WTC11 (cell line): Measurements from ENCODE around the gene RPH3AL. TPM values are rescaled to one million over a fixed set of nuclear protein-coding genes. Genes with fewer than 3 reads are reported as not detected.

Source experiments
- ATAC-seq: fragments of 200-7000 bp; cut with Tn5 transposase; 2 replicates; pipeline ENCODE4 v1.10.0; 2021; ENCODE audit warnings: mild to moderate bottlenecking, moderate library complexity
- CTCF ChIA-PET: fragments of 300-600 bp; sonication (Branson Sonifier 250); formaldehyde crosslinking; loops from one replicate; lab custom pipeline; 2021; ENCODE audit warnings: antibody characterized with exemption; lab: Charles Lee
- POLR2A ChIA-PET: fragments of 350-600 bp; sonication (Branson Sonifier 250); formaldehyde crosslinking; loops from one replicate; lab custom pipeline; 2021; ENCODE audit warnings: antibody characterized with exemption; lab: Charles Lee
- DNase-seq: peaks from one replicate; pipeline ENCODE4 v3.0.0; 2021; ENCODE audit warnings: low spot score
- H3K27ac Mint-ChIP-seq: 2 replicates; pipeline ENCODE4 v1.8.0; 2021; ENCODE audit warnings: mixed read lengths
- H3K27me3 Mint-ChIP-seq: 2 replicates; pipeline ENCODE4 v1.8.0; 2021; ENCODE audit warnings: low read depth, mild to moderate bottlenecking, moderate library complexity, mixed read lengths
- H3K36me3 Mint-ChIP-seq: 2 replicates; pipeline ENCODE4 v1.8.0; 2021; ENCODE audit warnings: mixed read lengths
- H3K4me1 Mint-ChIP-seq: 2 replicates; pipeline ENCODE4 v1.8.0; 2022; ENCODE audit warnings: mixed read lengths
- H3K4me3 Mint-ChIP-seq: 2 replicates; pipeline ENCODE4 v1.8.0; 2021; ENCODE audit warnings: mild to moderate bottlenecking, moderate library complexity, mixed read lengths
- H3K9me3 Mint-ChIP-seq: 2 replicates; pipeline ENCODE4 v1.8.0; 2021; ENCODE audit warnings: mixed read lengths
- ARID4B ChIP-seq: sonication (generic); formaldehyde crosslinking; IDR thresholded peaks from 2 replicates; pipeline ENCODE4 v1.8.0; 2023; ENCODE audit warnings: missing genetic modification reagents, mild to moderate bottlenecking, borderline replicate concordance
- ATF1 ChIP-seq: sonication (generic); formaldehyde crosslinking; IDR thresholded peaks from 2 replicates; pipeline ENCODE4 v1.8.1; 2023; ENCODE audit warnings: mild to moderate bottlenecking, moderate library complexity, missing genetic modification reagents
- CBFB ChIP-seq: sonication (generic); formaldehyde crosslinking; IDR thresholded peaks from 2 replicates; pipeline ENCODE4 v1.8.1; 2022; ENCODE audit warnings: mild to moderate bottlenecking, low read depth, missing genetic modification reagents
- CREB1 ChIP-seq: sonication (generic); formaldehyde crosslinking; IDR thresholded peaks from 2 replicates; pipeline ENCODE4 v1.8.0; 2023; ENCODE audit warnings: mild to moderate bottlenecking, missing genetic modification reagents
- CREM ChIP-seq: sonication (generic); formaldehyde crosslinking; IDR thresholded peaks from 2 replicates; pipeline ENCODE4 v1.8.1; 2022; ENCODE audit warnings: mild to moderate bottlenecking, missing genetic modification reagents, moderate library complexity
- E2F5 ChIP-seq: sonication (generic); formaldehyde crosslinking; IDR thresholded peaks from 2 replicates; pipeline ENCODE4 v1.8.1; 2022; ENCODE audit warnings: mild to moderate bottlenecking, moderate library complexity, missing genetic modification reagents
- EMX1 ChIP-seq: fragments of 250-450 bp; sonication (Bioruptor Pico); IDR thresholded peaks from 2 replicates; pipeline ENCODE4 v1.8.0; 2021; ENCODE audit warnings: mild to moderate bottlenecking
- FOXK1 ChIP-seq: sonication (generic); formaldehyde crosslinking; IDR thresholded peaks from 2 replicates; pipeline ENCODE4 v1.8.0; 2022; ENCODE audit warnings: mild to moderate bottlenecking, moderate library complexity, missing genetic modification reagents
- FOXP1 ChIP-seq: sonication (generic); formaldehyde crosslinking; IDR thresholded peaks from 2 replicates; pipeline ENCODE4 v1.8.0; 2022; ENCODE audit warnings: missing genetic modification reagents, mild to moderate bottlenecking, moderate library complexity, borderline replicate concordance
- GABPB1 ChIP-seq: sonication (generic); formaldehyde crosslinking; IDR thresholded peaks from 2 replicates; pipeline ENCODE4 v1.8.1; 2023; ENCODE audit warnings: mild to moderate bottlenecking, missing genetic modification reagents
- HMGA2 ChIP-seq: fragments of 250-450 bp; sonication (Bioruptor Pico); IDR thresholded peaks from 2 replicates; pipeline ENCODE4 v1.4.0; 2021; ENCODE audit warnings: mild to moderate bottlenecking, moderate library complexity
- KAT7 ChIP-seq: sonication (generic); formaldehyde crosslinking; IDR thresholded peaks from 2 replicates; pipeline ENCODE4 v1.8.1; 2023; ENCODE audit warnings: missing genetic modification reagents, mild to moderate bottlenecking, borderline replicate concordance
- NR2C2 ChIP-seq: sonication (generic); formaldehyde crosslinking; IDR thresholded peaks from 2 replicates; pipeline ENCODE4 v1.8.0; 2022; ENCODE audit warnings: mild to moderate bottlenecking, missing genetic modification reagents
- NR3C1 ChIP-seq: sonication (generic); formaldehyde crosslinking; conservative IDR thresholded peaks from 2 replicates; pipeline ENCODE4 v1.8.1; 2023; ENCODE audit warnings: low read depth, mild to moderate bottlenecking, missing genetic modification reagents
- OVOL2 ChIP-seq: fragments of 250-450 bp; sonication (Bioruptor Pico); IDR thresholded peaks from 2 replicates; pipeline ENCODE4 v1.9.0; 2021; ENCODE audit warnings: mild to moderate bottlenecking, borderline replicate concordance
- SOX15 ChIP-seq: fragments of 250-450 bp; sonication (Bioruptor Pico); IDR thresholded peaks from 2 replicates; pipeline ENCODE4 v1.9.0; 2021; ENCODE audit warnings: mild to moderate bottlenecking
- TCF7 ChIP-seq: sonication (generic); formaldehyde crosslinking; IDR thresholded peaks from 2 replicates; pipeline ENCODE4 v1.8.0; 2022; ENCODE audit warnings: mild to moderate bottlenecking, low read depth, missing genetic modification reagents, moderate library complexity
- ZNF219 ChIP-seq: sonication (generic); formaldehyde crosslinking; IDR thresholded peaks from 2 replicates; pipeline ENCODE4 v1.8.0; 2023; ENCODE audit warnings: missing genetic modification reagents, mild to moderate bottlenecking, borderline replicate concordance
- total RNA-seq: library from RNA; stranded (reverse); gene quantifications from 3 replicates; pipeline ENCODE4 v1.2.3, GENCODE V29; 2021
- TF ChIP-seq, protein P1 (sequence below): fragments of 250-450 bp; sonication (Bioruptor Pico); IDR thresholded peaks from 2 replicates; pipeline ENCODE4 v1.9.0; 2021; ENCODE audit warnings: mild to moderate bottlenecking, borderline replicate concordance
- TF ChIP-seq, protein P2 (sequence below): sonication (generic); formaldehyde crosslinking; IDR thresholded peaks from 2 replicates; pipeline ENCODE4 v1.8.0; 2022; ENCODE audit warnings: missing genetic modification reagents
- TF ChIP-seq, protein P3 (sequence below): sonication (generic); formaldehyde crosslinking; IDR thresholded peaks from 2 replicates; pipeline ENCODE4 v1.8.1; 2022; ENCODE audit warnings: low read depth, missing genetic modification reagents, borderline replicate concordance

Gene RPH3AL
- total RNA-seq, 1 experiment from 2014 or later, result 2.0 TPM

DNA sequence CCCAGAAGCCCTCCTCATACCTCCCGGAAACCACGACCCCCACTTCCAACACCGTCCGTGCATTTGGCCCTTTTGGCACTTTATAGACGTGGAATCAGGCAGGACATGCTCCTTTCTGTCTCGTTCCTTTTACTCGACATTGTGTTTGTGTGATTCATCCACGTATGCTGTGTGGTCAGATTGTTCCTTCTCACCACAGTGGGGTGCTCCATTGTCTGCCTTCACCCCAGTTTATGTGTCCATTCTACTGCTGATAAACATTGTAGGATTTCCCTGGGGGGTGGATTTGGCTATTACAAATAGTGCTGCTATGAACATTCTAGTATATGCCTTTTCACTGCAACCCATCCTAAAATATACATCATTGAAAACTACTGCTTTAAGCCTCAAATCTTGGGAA lies 28.9 kb upstream of the RPH3AL start (continued):
- TF ChIP-seq, protein P1, sequence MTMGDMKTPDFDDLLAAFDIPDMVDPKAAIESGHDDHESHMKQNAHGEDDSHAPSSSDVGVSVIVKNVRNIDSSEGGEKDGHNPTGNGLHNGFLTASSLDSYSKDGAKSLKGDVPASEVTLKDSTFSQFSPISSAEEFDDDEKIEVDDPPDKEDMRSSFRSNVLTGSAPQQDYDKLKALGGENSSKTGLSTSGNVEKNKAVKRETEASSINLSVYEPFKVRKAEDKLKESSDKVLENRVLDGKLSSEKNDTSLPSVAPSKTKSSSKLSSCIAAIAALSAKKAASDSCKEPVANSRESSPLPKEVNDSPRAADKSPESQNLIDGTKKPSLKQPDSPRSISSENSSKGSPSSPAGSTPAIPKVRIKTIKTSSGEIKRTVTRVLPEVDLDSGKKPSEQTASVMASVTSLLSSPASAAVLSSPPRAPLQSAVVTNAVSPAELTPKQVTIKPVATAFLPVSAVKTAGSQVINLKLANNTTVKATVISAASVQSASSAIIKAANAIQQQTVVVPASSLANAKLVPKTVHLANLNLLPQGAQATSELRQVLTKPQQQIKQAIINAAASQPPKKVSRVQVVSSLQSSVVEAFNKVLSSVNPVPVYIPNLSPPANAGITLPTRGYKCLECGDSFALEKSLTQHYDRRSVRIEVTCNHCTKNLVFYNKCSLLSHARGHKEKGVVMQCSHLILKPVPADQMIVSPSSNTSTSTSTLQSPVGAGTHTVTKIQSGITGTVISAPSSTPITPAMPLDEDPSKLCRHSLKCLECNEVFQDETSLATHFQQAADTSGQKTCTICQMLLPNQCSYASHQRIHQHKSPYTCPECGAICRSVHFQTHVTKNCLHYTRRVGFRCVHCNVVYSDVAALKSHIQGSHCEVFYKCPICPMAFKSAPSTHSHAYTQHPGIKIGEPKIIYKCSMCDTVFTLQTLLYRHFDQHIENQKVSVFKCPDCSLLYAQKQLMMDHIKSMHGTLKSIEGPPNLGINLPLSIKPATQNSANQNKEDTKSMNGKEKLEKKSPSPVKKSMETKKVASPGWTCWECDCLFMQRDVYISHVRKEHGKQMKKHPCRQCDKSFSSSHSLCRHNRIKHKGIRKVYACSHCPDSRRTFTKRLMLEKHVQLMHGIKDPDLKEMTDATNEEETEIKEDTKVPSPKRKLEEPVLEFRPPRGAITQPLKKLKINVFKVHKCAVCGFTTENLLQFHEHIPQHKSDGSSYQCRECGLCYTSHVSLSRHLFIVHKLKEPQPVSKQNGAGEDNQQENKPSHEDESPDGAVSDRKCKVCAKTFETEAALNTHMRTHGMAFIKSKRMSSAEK, result no peak
- TF ChIP-seq SOX15 (CRISPR knock-in tag) (no peak), ARID4B (CRISPR knock-in tag) (no peak), FOXP1 (CRISPR knock-in tag) (no peak), GABPB1 (CRISPR knock-in tag) (no peak)

- DNase-seq (no peak), ATAC-seq (no peak)
- H3K36me3 Mint-ChIP-seq, result peaks cover 5% of the 10 kb centered on the region
- peaks cover 33% of the 10 kb centered on the region for H3K4me1 Mint-ChIP-seq
- H3K9me3 Mint-ChIP-seq, result peaks cover 5% of the 10 kb centered on the region
- no peak overlapping the region for H3K4me3 Mint-ChIP-seq
- peaks cover 33% of the 10 kb centered on the region for H3K27me3 Mint-ChIP-seq
- CTCF ChIA-PET, result no interaction called here
- H3K27ac Mint-ChIP-seq, result no peak overlapping the region
- POLR2A ChIA-PET, result no interaction called here
- TF ChIP-seq FOXK1 (CRISPR knock-in tag), result no peak
- no peak for TF ChIP-seq TCF7 (CRISPR knock-in tag)
- no peak for TF ChIP-seq CREM
- TF ChIP-seq NR2C2 (CRISPR knock-in tag), result no peak
- TF ChIP-seq ATF1 (CRISPR knock-in tag), result no peak
- TF ChIP-seq CBFB (CRISPR knock-in tag), result no peak
- TF ChIP-seq, protein P2, sequence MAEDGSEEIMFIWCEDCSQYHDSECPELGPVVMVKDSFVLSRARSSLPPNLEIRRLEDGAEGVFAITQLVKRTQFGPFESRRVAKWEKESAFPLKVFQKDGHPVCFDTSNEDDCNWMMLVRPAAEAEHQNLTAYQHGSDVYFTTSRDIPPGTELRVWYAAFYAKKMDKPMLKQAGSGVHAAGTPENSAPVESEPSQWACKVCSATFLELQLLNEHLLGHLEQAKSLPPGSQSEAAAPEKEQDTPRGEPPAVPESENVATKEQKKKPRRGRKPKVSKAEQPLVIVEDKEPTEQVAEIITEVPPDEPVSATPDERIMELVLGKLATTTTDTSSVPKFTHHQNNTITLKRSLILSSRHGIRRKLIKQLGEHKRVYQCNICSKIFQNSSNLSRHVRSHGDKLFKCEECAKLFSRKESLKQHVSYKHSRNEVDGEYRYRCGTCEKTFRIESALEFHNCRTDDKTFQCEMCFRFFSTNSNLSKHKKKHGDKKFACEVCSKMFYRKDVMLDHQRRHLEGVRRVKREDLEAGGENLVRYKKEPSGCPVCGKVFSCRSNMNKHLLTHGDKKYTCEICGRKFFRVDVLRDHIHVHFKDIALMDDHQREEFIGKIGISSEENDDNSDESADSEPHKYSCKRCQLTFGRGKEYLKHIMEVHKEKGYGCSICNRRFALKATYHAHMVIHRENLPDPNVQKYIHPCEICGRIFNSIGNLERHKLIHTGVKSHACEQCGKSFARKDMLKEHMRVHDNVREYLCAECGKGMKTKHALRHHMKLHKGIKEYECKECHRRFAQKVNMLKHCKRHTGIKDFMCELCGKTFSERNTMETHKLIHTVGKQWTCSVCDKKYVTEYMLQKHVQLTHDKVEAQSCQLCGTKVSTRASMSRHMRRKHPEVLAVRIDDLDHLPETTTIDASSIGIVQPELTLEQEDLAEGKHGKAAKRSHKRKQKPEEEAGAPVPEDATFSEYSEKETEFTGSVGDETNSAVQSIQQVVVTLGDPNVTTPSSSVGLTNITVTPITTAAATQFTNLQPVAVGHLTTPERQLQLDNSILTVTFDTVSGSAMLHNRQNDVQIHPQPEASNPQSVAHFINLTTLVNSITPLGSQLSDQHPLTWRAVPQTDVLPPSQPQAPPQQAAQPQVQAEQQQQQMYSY, result no peak
- no peak for TF ChIP-seq OVOL2
- no peak for TF ChIP-seq EMX1 (CRISPR knock-in tag)
- TF ChIP-seq NR3C1 (CRISPR knock-in tag), result no peak
- TF ChIP-seq, protein P3, sequence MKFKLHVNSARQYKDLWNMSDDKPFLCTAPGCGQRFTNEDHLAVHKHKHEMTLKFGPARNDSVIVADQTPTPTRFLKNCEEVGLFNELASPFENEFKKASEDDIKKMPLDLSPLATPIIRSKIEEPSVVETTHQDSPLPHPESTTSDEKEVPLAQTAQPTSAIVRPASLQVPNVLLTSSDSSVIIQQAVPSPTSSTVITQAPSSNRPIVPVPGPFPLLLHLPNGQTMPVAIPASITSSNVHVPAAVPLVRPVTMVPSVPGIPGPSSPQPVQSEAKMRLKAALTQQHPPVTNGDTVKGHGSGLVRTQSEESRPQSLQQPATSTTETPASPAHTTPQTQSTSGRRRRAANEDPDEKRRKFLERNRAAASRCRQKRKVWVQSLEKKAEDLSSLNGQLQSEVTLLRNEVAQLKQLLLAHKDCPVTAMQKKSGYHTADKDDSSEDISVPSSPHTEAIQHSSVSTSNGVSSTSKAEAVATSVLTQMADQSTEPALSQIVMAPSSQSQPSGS (CRISPR knock-in tag), result no peak
- TF ChIP-seq HMGA2 (CRISPR knock-in tag), result no peak
- no peak for TF ChIP-seq CREB1
- TF ChIP-seq E2F5 (CRISPR knock-in tag), result no peak
- no peak for TF ChIP-seq ZNF219 (CRISPR knock-in tag)
- TF ChIP-seq FOXP1 (CRISPR knock-in tag), result no peak
- no peak for TF ChIP-seq KAT7 (CRISPR knock-in tag)
These were observed 27.2 kb upstream of the RPH3AL start for GRCh38 chr17:379531-380465.
